T-cell (primary cell): ENCODE results near the gene ATP12A. TPM values are rescaled to one million over a fixed set of nuclear protein-coding genes. Genes with fewer than 3 reads are reported as not detected.

ENCODE experiments used
- ATAC-seq, 4 experiments: fragments of 200-7000 bp in 3 of 4; fragments of 150-1000 bp in 1 of 4; cut with Tn5 transposase; replicated peaks in 1 of 4; 1 replicate in 3 of 4; 2 replicates in 1 of 4; pipeline ENCODE4 v1.10.0; 2021; ENCODE audit warnings: moderate library complexity in 3 of 4, mild to moderate bottlenecking in 2 of 4, moderate number of reproducible peaks in 1 of 4
- CTCF ChIA-PET, 2 donors: fragments of 300-600 bp; sonication (Branson Sonifier 250); formaldehyde crosslinking; loops; one replicate each; lab custom pipeline; 2022; ENCODE audit warnings: antibody characterized with exemption in 2 of 2; lab: Charles Lee
- POLR2A ChIA-PET, 2 donors: fragments of 300-600 bp; sonication (Branson Sonifier 250); formaldehyde crosslinking; loops; one replicate each; lab custom pipeline; 2022; ENCODE audit warnings: antibody characterized with exemption in 2 of 2; lab: Charles Lee
- DNase-seq, 35 experiments: peaks; one replicate each; pipeline versions ENCODE4 v3.0.0 to v3.0.0-alpha.2; 2013 to 2023
- H3K27ac ChIP-seq: one replicate; pipeline ENCODE4 v1.5.1; 2013; ENCODE audit warnings: low read length
- H3K27me3 ChIP-seq, 2 experiments: replicated peaks in 1 of 2; 1 replicate in 1 of 2; 2 replicates in 1 of 2; pipeline versions ENCODE4 v1.6.1 to v1.7.0; 2013; ENCODE audit warnings: low read length in 1 of 2, mixed read lengths in 1 of 2; ENCODE audit not compliant: control insufficient read depth in 2 of 2, insufficient read depth in 2 of 2; ENCODE audit errors: extremely low read depth in 1 of 2
- H3K36me3 ChIP-seq, 2 donors: 1 replicate in 1 of 2; 2 replicates in 1 of 2; pipeline versions ENCODE4 v1.6.1 to v1.7.0; 2013; ENCODE audit warnings: low read length in 1 of 2; ENCODE audit not compliant: control insufficient read depth in 2 of 2, insufficient read depth in 1 of 2; ENCODE audit errors: extremely low read depth in 1 of 2
- H3K4me1 ChIP-seq, 2 experiments: 1 replicate in 1 of 2; 2 replicates in 1 of 2; pipeline versions ENCODE4 v1.6.1 to v1.7.0; 2013; ENCODE audit warnings: low read length in 2 of 2, mixed read lengths in 1 of 2; ENCODE audit not compliant: insufficient read depth in 2 of 2, control insufficient read depth in 1 of 2; ENCODE audit errors: extremely low read depth in 1 of 2
- H3K4me3 ChIP-seq, 2 donors: 1 replicate in 1 of 2; 2 replicates in 1 of 2; pipeline versions ENCODE4 v1.5.1 to v1.7.0; 2013; ENCODE audit warnings: mild to moderate bottlenecking in 2 of 2, low read length in 1 of 2, moderate library complexity in 1 of 2; ENCODE audit not compliant: control insufficient read depth in 1 of 2; ENCODE audit errors: extremely low read depth in 1 of 2
- H3K9me3 ChIP-seq: 2 replicates; pipeline ENCODE4 v1.7.0; 2013
- H3K27ac Mint-ChIP-seq, 2 donors: one replicate each; pipeline ENCODE4 v1.8.0; 2020 to 2021; ENCODE audit warnings: mild to moderate bottlenecking in 2 of 2, mixed read lengths in 2 of 2
- H3K27me3 Mint-ChIP-seq, 2 donors: one replicate each; pipeline ENCODE4 v1.8.0; 2021 to 2022; ENCODE audit warnings: mixed read lengths in 2 of 2
- H3K36me3 Mint-ChIP-seq: one replicate; pipeline ENCODE4 v1.8.0; 2021; ENCODE audit warnings: mixed read lengths
- H3K4me1 Mint-ChIP-seq, 3 donors: one replicate each; pipeline ENCODE4 v1.8.0; 2020 to 2022; ENCODE audit warnings: mixed read lengths in 3 of 3, mild to moderate bottlenecking in 1 of 3
- H3K4me3 Mint-ChIP-seq, 3 donors: one replicate each; pipeline ENCODE4 v1.8.0; 2020 to 2022; ENCODE audit warnings: mild to moderate bottlenecking in 3 of 3, mixed read lengths in 3 of 3, moderate library complexity in 3 of 3
- H3K9me3 Mint-ChIP-seq, 3 donors: one replicate each; pipeline ENCODE4 v1.8.0; 2020 to 2022; ENCODE audit warnings: mixed read lengths in 3 of 3
- WGBS: methylation state at CpG from one replicate; pipeline ENCODE4 v1.1.5; 2013; ENCODE audit warnings: missing lambda C conversion rate; ENCODE audit not compliant: insufficient coverage; 5-methylcytosine and 5-hydroxymethylcytosine counted together
- total RNA-seq, 35 experiments: library from RNA in 6 of 35; stranded (reverse) in 6 of 35; fragments of 120-200 nt in 1 of 35; gene quantifications; one replicate each; pipeline versions ENCODE4 v1.2.1 to v1.2.4 and lab custom pipeline; 2013 to 2026

The ATP12A gene
- total RNA-seq, 5 donors from 2014 or later (not counting 1 experiment from before 2014, with no cell fraction given) = not detected

- H3K27ac Mint-ChIP-seq = no peak overlapping the region
- peaks cover 0 to 23% of the 10 kb centered on the region in 2 experiments for H3K27me3 ChIP-seq
- POLR2A ChIA-PET = no interaction called here
- H3K9me3 Mint-ChIP-seq = no peaks in the 10 kb centered on the region
- H3K4me3 Mint-ChIP-seq = no peak overlapping the region
- DNase-seq = no peak
- WGBS = 40% methylated on average over 1 of the region's 3 CpGs
- H3K36me3 ChIP-seq = no peaks in the 10 kb centered on the region
- peaks cover 0 to 2% (median 0%) of the 10 kb centered on the region in 3 donors for H3K4me1 Mint-ChIP-seq
- no peak overlapping the region for H3K4me3 ChIP-seq
- no peaks in the 10 kb centered on the region for H3K36me3 Mint-ChIP-seq
- peaks cover 0 to 6% of the 10 kb centered on the region in 2 experiments for H3K4me1 ChIP-seq
- no peaks in the 10 kb centered on the region for H3K9me3 ChIP-seq
- H3K27ac ChIP-seq = no peak overlapping the region
- CTCF ChIA-PET = interaction anchor here in 1 of 2 donors (0.6 kb wide), 1 partner anchor 77 kb away, joined by 7 read pairs; no protein-coding TSS in a partner anchor
- peaks cover 6 to 10% of the 10 kb centered on the region in 2 donors for H3K27me3 Mint-ChIP-seq
- no peak for ATAC-seq
Observed at GRCh38 chr13:24650161-24650560, 30.0 kb upstream of the ATP12A start.

GRCh38 chr13:24651718-24652345, 28.4 kb upstream of the ATP12A start:
- H3K9me3 Mint-ChIP-seq = no peaks in the 10 kb centered on the region
- ChIA-PET POLR2A (no interaction called here), CTCF (interaction anchor here in 1 of 2 donors (0.7 kb wide), 1 partner anchor 39 kb away, joined by 3 read pairs; no protein-coding TSS in a partner anchor)
- H3K27ac ChIP-seq = no peak overlapping the region
- H3K4me3 Mint-ChIP-seq = no peak overlapping the region
- H3K36me3 ChIP-seq = no peaks in the 10 kb centered on the region
- H3K9me3 ChIP-seq = no peaks in the 10 kb centered on the region
- H3K27me3 Mint-ChIP-seq = peaks cover 6 to 10% of the 10 kb centered on the region in 2 donors
- DNase-seq = no peak
- ATAC-seq = no peak
- no peak overlapping the region for H3K27ac Mint-ChIP-seq
- H3K4me1 Mint-ChIP-seq = peaks cover 0 to 2% (median 0%) of the 10 kb centered on the region in 3 donors
- H3K4me1 ChIP-seq = peaks cover 0 to 6% of the 10 kb centered on the region in 2 experiments
- peaks cover 0 to 23% of the 10 kb centered on the region in 2 experiments for H3K27me3 ChIP-seq
- no peak overlapping the region for H3K4me3 ChIP-seq
- H3K36me3 Mint-ChIP-seq = no peaks in the 10 kb centered on the region
- no CpG with 5 or more reads among the region's 7 CpGs for WGBS

- Histone ChIP-seq H3K27ac (no peak overlapping the region), H3K27me3 (peaks cover 0 to 23% of the 10 kb centered on the region in 2 experiments), H3K4me3 (no peak overlapping the region), H3K4me1 (peaks cover 0 to 6% of the 10 kb centered on the region in 2 experiments), H3K9me3 (no peaks in the 10 kb centered on the region), H3K36me3 (no peaks in the 10 kb centered on the region)
- ChIA-PET CTCF (no interaction called here), POLR2A (no interaction called here)
- WGBS = 100% methylated on average over 1 of the region's 3 CpGs
- Mint-ChIP-seq H3K36me3 (no peaks in the 10 kb centered on the region), H3K4me3 (no peak overlapping the region), H3K4me1 (peaks cover 0 to 2% (median 0%) of the 10 kb centered on the region in 3 donors), H3K9me3 (no peaks in the 10 kb centered on the region), H3K27me3 (peaks cover 6 to 10% of the 10 kb centered on the region in 2 donors), H3K27ac (no peak overlapping the region)
- ATAC-seq (no peak), DNase-seq (no peak)
Observed at GRCh38 chr13:24652359-24652758, 27.8 kb upstream of the ATP12A start.

DNA sequence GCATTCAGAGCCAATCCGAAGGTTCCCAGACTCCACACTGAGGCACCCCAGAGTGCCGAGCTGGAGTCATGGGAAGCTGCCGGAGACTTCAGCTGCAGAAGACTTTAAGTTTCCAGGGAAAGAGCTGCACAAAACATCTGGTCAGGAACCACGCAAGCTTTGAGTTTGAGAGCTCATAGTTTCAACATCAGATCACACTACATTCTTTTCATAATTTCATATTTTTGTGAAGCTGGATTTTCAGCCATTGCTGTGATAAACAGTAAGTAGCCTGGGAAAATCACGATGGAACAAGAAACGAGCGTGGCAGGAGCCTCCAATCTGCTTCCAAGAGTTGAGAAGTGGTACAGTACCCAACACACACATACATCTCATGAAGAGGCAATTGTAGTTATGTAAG, 25.5 kb upstream of the ATP12A start:
- no peaks in the 10 kb centered on the region for H3K4me1 Mint-ChIP-seq
- no peak overlapping the region for H3K4me3 Mint-ChIP-seq
- no peaks in the 10 kb centered on the region for H3K4me1 ChIP-seq
- H3K36me3 ChIP-seq = no peaks in the 10 kb centered on the region
- peaks cover 6 to 13% of the 10 kb centered on the region in 2 donors for H3K27me3 Mint-ChIP-seq
- 100% methylated on average over 3 of the region's 7 CpGs for WGBS
- no peak overlapping the region for H3K27ac Mint-ChIP-seq
- ATAC-seq = no peak
- DNase-seq = no peak
- H3K9me3 Mint-ChIP-seq = no peaks in the 10 kb centered on the region
- H3K27ac ChIP-seq = no peak overlapping the region
- peaks cover 0 to 16% of the 10 kb centered on the region in 2 experiments for H3K27me3 ChIP-seq
- no peaks in the 10 kb centered on the region for H3K9me3 ChIP-seq
- H3K36me3 Mint-ChIP-seq = no peaks in the 10 kb centered on the region
- ChIA-PET POLR2A (no interaction called here), CTCF (interaction anchor here in 1 of 2 donors (1.1 kb wide), 1 partner anchor 49 kb away, joined by 3 read pairs; no protein-coding TSS in a partner anchor)
- H3K4me3 ChIP-seq = no peak overlapping the region

DNA sequence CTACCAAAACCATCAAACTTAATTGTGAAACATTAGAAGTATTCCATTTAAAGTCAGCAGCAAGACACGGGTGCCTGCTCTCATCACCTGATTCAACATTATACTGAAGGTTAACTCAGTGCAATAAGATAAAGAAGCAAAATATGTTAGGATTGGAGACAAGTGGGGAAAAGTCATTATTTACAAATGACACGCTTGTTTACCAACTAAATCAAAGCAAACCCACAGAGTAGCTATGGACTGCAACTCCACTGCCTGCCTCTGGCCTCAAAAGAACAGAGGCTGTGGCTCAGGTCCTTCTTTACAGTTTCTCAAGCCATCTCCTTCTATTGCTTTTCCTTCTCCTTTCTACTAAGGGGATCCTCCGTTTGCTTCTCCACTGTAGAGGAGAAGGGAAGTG, 21.0 kb upstream of the ATP12A start:
- no peak overlapping the region for H3K27ac Mint-ChIP-seq
- ChIA-PET POLR2A (interaction anchor here in 1 of 2 donors (0.7 kb wide), 1 partner anchor 104 kb away, joined by 3 read pairs; no protein-coding TSS in a partner anchor), CTCF (no interaction called here)
- H3K4me3 Mint-ChIP-seq = no peak overlapping the region
- DNase-seq (no peak), ATAC-seq (no peak)
- no peaks in the 10 kb centered on the region for H3K36me3 ChIP-seq
- H3K9me3 ChIP-seq = no peaks in the 10 kb centered on the region
- no peak overlapping the region for H3K27ac ChIP-seq
- peaks cover 0 to 4% of the 10 kb centered on the region in 2 experiments for H3K27me3 ChIP-seq
- whole genome bisulfite sequencing = no CpG with 5 or more reads among the region's 3 CpGs
- no peaks in the 10 kb centered on the region for H3K4me1 ChIP-seq
- H3K36me3 Mint-ChIP-seq = no peaks in the 10 kb centered on the region
- no peaks in the 10 kb centered on the region for H3K9me3 Mint-ChIP-seq
- peaks cover 0 to 12% of the 10 kb centered on the region in 2 donors for H3K27me3 Mint-ChIP-seq
- H3K4me1 Mint-ChIP-seq = no peaks in the 10 kb centered on the region
- no peak overlapping the region for H3K4me3 ChIP-seq

- Mint-ChIP-seq H3K36me3 (no peaks in the 10 kb centered on the region), H3K9me3 (no peaks in the 10 kb centered on the region), H3K4me1 (no peaks in the 10 kb centered on the region), H3K4me3 (no peak overlapping the region), H3K27ac (no peak overlapping the region), H3K27me3 (peaks cover 0 to 12% of the 10 kb centered on the region in 2 donors)
- WGBS = no CpG with 5 or more reads among the region's 4 CpGs
- Histone ChIP-seq H3K27me3 (peaks cover 0 to 4% of the 10 kb centered on the region in 2 experiments), H3K9me3 (no peaks in the 10 kb centered on the region), H3K27ac (no peak overlapping the region), H3K4me1 (no peaks in the 10 kb centered on the region), H3K4me3 (no peak overlapping the region), H3K36me3 (no peaks in the 10 kb centered on the region)
- ChIA-PET POLR2A (interaction anchor here in 1 of 2 donors (0.6 kb wide), 1 partner anchor 646 kb away, joined by 3 read pairs; no protein-coding TSS in a partner anchor), CTCF (interaction anchor here in 1 of 2 donors (1.2 kb wide), 1 partner anchor 12 kb away, joined by 4 read pairs; no protein-coding TSS in a partner anchor)
- ATAC-seq = no peak
- DNase-seq = no peak
Observed at GRCh38 chr13:24660023-24660741, 20.0 kb upstream of the ATP12A start.
